IPS DF 6.9 (cell line): ENCODE data around the gene GGACT.
"Not testable (repeated sequence)": the region's sequence is repeated elsewhere in the genome, so short reads cannot be mapped to it uniquely, and the experiment has no call there.

Experiments used
- DNase-seq: peaks from one replicate; pipeline ENCODE4 v3.0.0-alpha.2; 2013; ENCODE audit warnings: low read depth, low spot score
- H3K27ac ChIP-seq: one replicate; pipeline ENCODE4 v1.5.1; 2013; ENCODE audit warnings: low read length, control low read depth
- H3K27me3 ChIP-seq: 2 replicates; pipeline ENCODE4 v1.6.1; 2013; ENCODE audit warnings: mild to moderate bottlenecking, low read length; ENCODE audit not compliant: control insufficient read depth, insufficient read depth
- H3K36me3 ChIP-seq: 2 replicates; pipeline ENCODE4 v1.6.1; 2013; ENCODE audit warnings: low read length; ENCODE audit not compliant: control insufficient read depth, insufficient read depth
- H3K4me1 ChIP-seq: 2 replicates; pipeline ENCODE4 v1.6.1; 2013; ENCODE audit warnings: low read length; ENCODE audit not compliant: control insufficient read depth, insufficient read depth
- H3K4me3 ChIP-seq: 2 replicates; pipeline ENCODE4 v1.5.1; 2013; ENCODE audit warnings: mild to moderate bottlenecking, low read length
- H3K9me3 ChIP-seq: 2 replicates; pipeline ENCODE4 v1.6.1; 2013; ENCODE audit warnings: low read length, inconsistent platforms; ENCODE audit not compliant: control insufficient read depth, insufficient read depth
- WGBS: extraction: QIAGEN DNeasy Blood & Tissue Kit; methylation state at CpG from one replicate; pipeline ENCODE4 v1.1.7; 2013; ENCODE audit warnings: mixed read lengths, missing lambda C conversion rate; ENCODE audit not compliant: insufficient read length, insufficient coverage; 5-methylcytosine and 5-hydroxymethylcytosine counted together

GGACT gene

DNA sequence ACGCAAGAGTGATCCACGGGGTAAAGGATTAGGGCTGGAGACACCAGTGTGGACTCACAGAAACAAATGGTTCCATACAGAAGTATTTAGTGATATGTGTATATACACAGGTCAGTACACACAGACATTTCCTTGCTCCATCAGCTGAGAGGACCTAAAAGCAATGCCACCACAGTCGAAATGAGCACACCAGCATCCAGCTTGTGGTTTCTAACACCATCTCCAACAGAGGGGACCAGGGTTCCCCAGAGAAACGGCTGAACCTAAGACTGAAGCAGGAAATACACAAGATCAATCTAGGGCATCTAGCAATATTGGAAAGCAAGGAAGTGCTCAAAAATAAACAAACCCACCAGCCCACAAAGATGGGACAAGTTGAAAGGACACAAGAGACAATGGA, 7.6 kb downstream of the GGACT start:
- DNase-seq, result no peak
- WGBS, result no CpG with 5 or more reads among the region's 4 CpGs
- H3K4me3 ChIP-seq, result no peak overlapping the region

DNA sequence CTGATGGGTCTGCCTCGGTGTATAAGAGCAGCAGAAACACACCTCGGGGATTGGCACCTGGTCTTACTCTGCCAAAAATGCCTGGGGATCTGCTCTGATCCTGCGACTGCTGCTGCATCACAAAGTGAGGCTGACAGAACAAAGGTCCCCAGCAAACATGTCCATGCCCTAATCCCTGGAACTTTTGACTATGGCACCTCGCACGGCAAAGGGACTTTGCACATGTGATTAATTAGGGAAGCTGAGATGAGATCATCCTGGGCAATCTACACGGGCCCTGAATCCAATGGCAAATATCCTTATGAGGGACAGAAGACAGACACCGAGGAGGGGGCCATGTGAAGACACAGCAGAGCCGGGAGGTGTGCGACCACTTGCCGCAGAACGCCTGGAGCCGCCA, 8.5 kb downstream of the GGACT start:
- WGBS, result no CpG with 5 or more reads among the region's 12 CpGs
- no peak overlapping the region for H3K4me3 ChIP-seq
- no peak for DNase-seq

More for the DNA sequence above, 7.6 kb downstream of the GGACT start:
- H3K9me3 ChIP-seq, result no peaks in the 10 kb centered on the region
- no peak overlapping the region for H3K27ac ChIP-seq
- no peaks in the 10 kb centered on the region for H3K27me3 ChIP-seq
- H3K36me3 ChIP-seq, result no peaks in the 10 kb centered on the region
- no peaks in the 10 kb centered on the region for H3K4me1 ChIP-seq

DNA sequence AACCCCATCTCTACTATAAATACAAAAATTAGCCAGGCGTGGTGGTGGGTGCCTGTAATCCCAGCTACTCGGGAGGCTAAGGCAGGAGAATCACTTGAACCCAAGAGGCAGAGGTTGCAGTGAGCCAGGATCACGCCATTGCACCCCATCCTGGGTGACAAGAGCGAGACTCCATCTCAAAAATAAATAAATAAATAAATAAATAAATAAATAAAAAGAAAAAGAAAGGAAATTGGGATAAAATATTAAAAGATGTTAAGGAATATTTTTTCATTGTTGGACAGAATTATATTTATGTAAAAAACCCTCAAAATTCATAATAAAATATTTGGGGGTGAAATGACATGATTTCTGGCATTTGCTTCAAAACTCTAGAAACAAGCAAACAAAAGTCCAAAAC, 11.3 kb downstream of the GGACT start:
- H3K36me3 ChIP-seq, result not testable (repeated sequence)
- WGBS, result no CpG with 5 or more reads among the region's 4 CpGs

More for the DNA sequence above, 8.5 kb downstream of the GGACT start:
- H3K36me3 ChIP-seq, result no peaks in the 10 kb centered on the region
- H3K27me3 ChIP-seq, result no peaks in the 10 kb centered on the region
- H3K27ac ChIP-seq, result no peak overlapping the region
- no peaks in the 10 kb centered on the region for H3K4me1 ChIP-seq
- H3K9me3 ChIP-seq, result no peaks in the 10 kb centered on the region

GRCh38 chr13:100573121-100573520, 15.5 kb downstream of the GGACT start:
- H3K4me3 ChIP-seq, result no peak overlapping the region
- WGBS, result no CpG with 5 or more reads among the region's 2 CpGs
- H3K27me3 ChIP-seq, result no peaks in the 10 kb centered on the region
- peak; percentile 89 for DNase-seq
- no peaks in the 10 kb centered on the region for H3K4me1 ChIP-seq
- H3K27ac ChIP-seq, result no peak overlapping the region
- H3K36me3 ChIP-seq, result no peaks in the 10 kb centered on the region
- H3K9me3 ChIP-seq, result no peaks in the 10 kb centered on the region

More for the DNA sequence above, 11.3 kb downstream of the GGACT start:
- not testable (repeated sequence) for H3K4me1 ChIP-seq, DNase-seq, H3K9me3 ChIP-seq, H3K4me3 ChIP-seq, H3K27ac ChIP-seq, H3K27me3 ChIP-seq

DNA sequence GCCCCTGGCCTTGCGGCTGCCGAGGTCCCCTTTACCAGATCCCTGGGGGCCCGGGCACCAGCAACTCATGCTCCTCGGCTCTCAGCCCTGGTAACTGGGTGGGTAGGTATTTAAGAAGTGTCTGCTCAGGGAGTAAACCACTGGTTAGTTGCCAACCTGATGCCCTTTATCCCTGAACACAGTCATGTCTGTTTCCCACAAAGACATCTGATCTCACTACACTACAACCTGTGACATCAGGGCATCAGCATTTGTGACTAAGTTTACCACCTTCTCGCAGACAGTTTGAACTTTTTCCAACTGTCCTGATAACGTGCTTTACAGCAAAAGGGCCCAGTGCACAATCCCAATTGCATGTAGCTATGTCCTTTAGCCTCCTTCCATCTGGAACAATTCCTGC, 22.0 kb downstream of the GGACT start:
- no CpG with 5 or more reads among the region's 6 CpGs for WGBS

DNA sequence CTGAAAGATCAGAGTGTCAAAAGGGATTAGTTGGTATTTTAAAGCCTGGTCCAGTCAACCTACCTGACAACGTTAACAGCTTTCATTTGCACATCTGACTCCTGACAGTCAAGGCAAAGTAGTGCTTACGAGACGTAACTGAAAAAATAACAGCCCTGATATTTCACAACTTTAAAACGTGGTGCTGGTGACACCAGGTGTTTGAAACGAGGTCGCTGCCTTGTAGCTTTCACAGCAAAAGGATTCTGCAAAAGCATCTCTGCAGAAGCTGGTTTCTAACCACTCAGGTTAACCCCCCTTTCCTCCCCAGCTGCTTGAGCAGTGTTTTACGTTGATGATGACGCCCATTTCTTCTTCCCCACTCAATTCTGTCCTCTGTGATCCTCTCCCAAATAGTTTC, 23.3 kb downstream of the GGACT start:
- WGBS, result no CpG with 5 or more reads among the region's 8 CpGs
- no peaks in the 10 kb centered on the region for H3K27me3 ChIP-seq

More for the DNA sequence above, 22.0 kb downstream of the GGACT start:
- H3K4me1 ChIP-seq, result no peaks in the 10 kb centered on the region
- H3K9me3 ChIP-seq, result no peaks in the 10 kb centered on the region
- no peak overlapping the region for H3K4me3 ChIP-seq
- no peaks in the 10 kb centered on the region for H3K36me3 ChIP-seq
- no peak for DNase-seq
- no peaks in the 10 kb centered on the region for H3K27me3 ChIP-seq
- H3K27ac ChIP-seq, result no peak overlapping the region

DNA sequence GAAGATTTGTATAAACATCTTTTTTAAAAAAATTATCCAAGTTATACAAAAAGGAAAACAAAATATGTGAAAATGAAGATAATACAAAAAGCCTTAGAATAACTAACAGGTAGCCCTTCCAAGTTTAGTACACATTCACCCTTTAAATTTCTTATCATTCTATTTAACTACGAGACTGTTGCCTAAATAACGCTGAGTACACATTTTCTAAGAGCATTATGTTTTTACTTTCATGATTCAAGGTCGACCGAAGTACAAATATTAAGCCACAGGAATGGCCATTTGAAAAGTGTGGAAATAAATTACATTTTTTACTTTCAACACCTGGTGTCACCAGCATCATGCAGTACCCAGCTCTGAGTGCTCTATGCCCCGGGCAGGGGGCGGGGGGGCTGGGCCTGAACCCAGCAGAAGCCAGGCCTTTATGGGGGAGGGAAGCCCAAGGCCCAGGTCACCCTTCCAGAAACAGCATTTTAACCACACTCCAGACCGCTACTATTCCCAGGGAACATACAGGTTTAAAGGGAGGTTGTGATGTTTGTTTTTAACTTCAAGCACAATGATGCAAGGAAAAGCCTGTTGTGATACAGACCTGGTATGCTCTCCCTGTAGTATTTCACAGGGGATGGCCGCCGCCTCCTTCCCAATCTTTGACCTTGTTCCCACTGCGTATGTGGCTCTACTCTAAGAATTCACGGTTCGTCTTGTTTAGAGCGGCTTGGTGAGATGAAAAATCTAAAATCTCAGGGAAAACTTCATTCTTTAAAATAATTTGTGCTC, 24.0 kb downstream of the GGACT start:
- H3K4me3 ChIP-seq, result no peak overlapping the region
- no peaks in the 10 kb centered on the region for H3K36me3 ChIP-seq
- no peaks in the 10 kb centered on the region for H3K27me3 ChIP-seq
- H3K4me1 ChIP-seq, result no peaks in the 10 kb centered on the region
- no peak overlapping the region for H3K27ac ChIP-seq
- WGBS, result 100% methylated on average over 2 of the region's 13 CpGs
- H3K9me3 ChIP-seq, result no peaks in the 10 kb centered on the region
- DNase-seq, result no peak

More for the DNA sequence above, 23.3 kb downstream of the GGACT start:
- Histone ChIP-seq H3K4me1 (no peaks in the 10 kb centered on the region), H3K9me3 (no peaks in the 10 kb centered on the region), H3K27ac (no peak overlapping the region), H3K4me3 (no peak overlapping the region), H3K36me3 (no peaks in the 10 kb centered on the region)
- DNase-seq, result no peak

- Histone ChIP-seq H3K4me1 (no peaks in the 10 kb centered on the region), H3K27ac (no peak overlapping the region), H3K27me3 (no peaks in the 10 kb centered on the region), H3K9me3 (no peaks in the 10 kb centered on the region), H3K36me3 (no peaks in the 10 kb centered on the region), H3K4me3 (no peak overlapping the region)
- no CpG with 5 or more reads among the region's 7 CpGs for WGBS
- DNase-seq, result no peak
These were observed 24.8 kb downstream of the GGACT start for GRCh38 chr13:100563779-100564178.

GRCh38 chr13:100561599-100562204, 26.9 kb downstream of the GGACT start:
- no CpG with 5 or more reads among the region's 7 CpGs for WGBS
- Histone ChIP-seq H3K4me3 (no peak overlapping the region), H3K36me3 (no peaks in the 10 kb centered on the region), H3K4me1 (no peaks in the 10 kb centered on the region), H3K9me3 (no peaks in the 10 kb centered on the region), H3K27me3 (no peaks in the 10 kb centered on the region), H3K27ac (no peak overlapping the region)
- DNase-seq, result no peak

- no peak overlapping the region for H3K4me3 ChIP-seq
- H3K36me3 ChIP-seq, result no peaks in the 10 kb centered on the region
- no peaks in the 10 kb centered on the region for H3K27me3 ChIP-seq
- WGBS, result no CpG with 5 or more reads among the region's 2 CpGs
- no peaks in the 10 kb centered on the region for H3K9me3 ChIP-seq
- no peak for DNase-seq
- H3K27ac ChIP-seq, result no peak overlapping the region
- H3K4me1 ChIP-seq, result no peaks in the 10 kb centered on the region
These were observed 27.5 kb downstream of the GGACT start for GRCh38 chr13:100561158-100561499.
